Cardiac ventricle fibroblast (primary cell): ENCODE results near the gene SERPINB3. TPM values are rescaled to one million over a fixed set of nuclear protein-coding genes. Genes with fewer than 3 reads are reported as not detected.

ENCODE experiments used
- total RNA-seq: library from RNA; depleted of rRNA; stranded (reverse); fragments of >200 nt; gene quantifications from 2 replicates; pipeline ENCODE4 v1.2.3, GENCODE V29; 2015

Gene SERPINB3
- not detected in 2 replicates for total RNA-seq

DNA sequence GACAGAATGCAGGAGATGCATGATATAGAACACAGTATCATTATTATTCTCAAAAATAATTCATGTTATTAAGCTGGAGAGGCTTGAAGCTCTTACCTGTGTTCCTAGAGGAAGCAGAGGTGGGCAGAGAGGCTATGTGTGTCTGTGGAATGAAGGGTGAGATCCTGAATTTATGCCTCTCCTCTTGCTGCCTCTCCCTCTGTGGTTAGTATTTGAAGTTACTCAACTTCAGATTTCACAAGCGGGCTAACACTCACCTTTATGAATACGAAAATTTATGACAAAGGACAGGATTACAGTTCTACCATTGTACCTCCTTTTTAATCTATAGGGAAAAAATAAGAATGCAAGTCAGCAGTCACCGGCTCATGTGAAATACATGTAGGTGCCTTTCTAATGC, at the start of gene SERPINB3:
TSS of gene SERPINB3 (minus strand) at position 144 of the 400 bp plus-strand sequence. CDS start 677 bp downstream, outside the sequence.

DNA sequence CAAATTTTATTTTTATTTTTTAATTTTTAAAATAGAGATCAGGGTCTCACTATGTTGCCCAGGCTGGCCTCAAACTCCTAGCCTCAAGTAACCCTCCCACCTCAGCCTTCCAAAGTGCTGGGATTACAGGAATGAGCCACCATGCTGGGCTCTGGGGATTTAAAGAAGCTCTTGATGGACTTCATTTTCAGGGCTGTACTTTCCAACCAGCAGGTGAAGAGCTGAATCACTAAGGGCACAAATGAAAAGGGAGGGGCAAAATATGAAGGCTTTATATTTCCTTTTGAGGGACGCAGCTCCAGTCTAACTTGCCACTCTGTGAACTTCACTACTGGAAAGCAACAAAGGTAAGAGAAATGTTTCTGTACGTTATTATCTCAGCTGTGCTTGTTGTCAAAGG, 41.0 kb upstream of the SERPINB3 start, which contains the start of gene SERPINB11:
TSS of gene SERPINB11 (plus strand) at position 301 of the 400 bp plus-strand sequence. CDS start 7,234 bp downstream, outside the sequence.

DNA sequence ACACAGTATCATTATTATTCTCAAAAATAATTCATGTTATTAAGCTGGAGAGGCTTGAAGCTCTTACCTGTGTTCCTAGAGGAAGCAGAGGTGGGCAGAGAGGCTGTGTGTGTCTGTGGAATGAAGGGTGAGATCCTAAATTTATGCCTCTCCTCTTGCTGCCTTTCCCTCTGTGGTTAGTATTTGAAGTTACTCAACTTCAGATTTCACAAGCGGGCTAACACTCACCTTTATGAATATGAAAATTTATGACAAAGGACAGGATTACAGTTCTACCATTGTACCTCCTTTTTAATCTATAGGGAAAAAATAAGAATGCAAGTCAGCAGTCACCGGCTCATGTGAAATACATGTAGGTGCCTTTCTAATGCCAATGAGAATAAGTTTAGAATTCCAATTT, 17.6 kb downstream of the SERPINB3 start, which contains the start of gene SERPINB4:
TSS of gene SERPINB4 (minus strand) at position 115 of the 400 bp plus-strand sequence. CDS start 679 bp downstream, outside the sequence.

Other genes with a start within 250 kb of the SERPINB3 start
- 26.1 and 26.8 TPM in 2 replicates for gene VPS4B, start 239.4 kb downstream of the SERPINB3 start, total RNA-seq
- gene SERPINB5, start 184.9 kb downstream of the SERPINB3 start, total RNA-seq = not detected in 2 replicates
- gene SERPINB12, start 119.5 kb downstream of the SERPINB3 start, total RNA-seq = not detected in 2 replicates
- not detected in 2 replicates for gene SERPINB13, start 74.5 kb downstream of the SERPINB3 start, total RNA-seq
- 1.1 TPM in 1 of 2 replicates, not detected in the other for gene SERPINB4, start 17.6 kb downstream of the SERPINB3 start, total RNA-seq
- not detected in 2 replicates for gene SERPINB11, start 41.1 kb upstream of the SERPINB3 start, total RNA-seq
- gene SERPINB7, start 113.5 kb upstream of the SERPINB3 start, total RNA-seq = 2.2 TPM in 1 of 2 replicates, not detected in the other
- gene SERPINB2, start 225.8 kb upstream of the SERPINB3 start, total RNA-seq = not detected in 2 replicates
- not detected in 2 replicates for gene SERPINB10, start 246.1 kb upstream of the SERPINB3 start, total RNA-seq